SJCRH30 (cell line): ENCODE data around the gene ARID1B. TPM values are rescaled to one million over a fixed set of nuclear protein-coding genes. Genes with fewer than 3 reads are reported as not detected.

ENCODE experiments used
- DNase-seq, 2 experiments: peaks; one replicate each; pipeline ENCODE4 v3.0.0-alpha.2; 2015 to 2020
- H3K27ac ChIP-seq: fragments of 250-450 bp; sonication (Bioruptor Pico); 2 replicates; pipeline ENCODE4 v1.5.1; 2020; ENCODE audit warnings: mild to moderate bottlenecking, moderate library complexity
- H3K27me3 ChIP-seq: fragments of 250-450 bp; sonication (Bioruptor Pico); 2 replicates; pipeline ENCODE4 v1.5.1; 2020; ENCODE audit warnings: mild to moderate bottlenecking, moderate library complexity
- H3K36me3 ChIP-seq: fragments of 250-450 bp; sonication (Bioruptor Pico); 2 replicates; pipeline ENCODE4 v1.5.1; 2020; ENCODE audit warnings: mild to moderate bottlenecking, moderate library complexity
- H3K4me1 ChIP-seq: fragments of 250-450 bp; sonication (Bioruptor Pico); 2 replicates; pipeline ENCODE4 v1.5.1; 2020; ENCODE audit warnings: mild to moderate bottlenecking, moderate library complexity
- H3K4me3 ChIP-seq: fragments of 250-450 bp; sonication (Bioruptor Pico); 2 replicates; pipeline ENCODE4 v1.5.1; 2020; ENCODE audit warnings: mild to moderate bottlenecking, moderate library complexity
- H3K9me3 ChIP-seq: fragments of 250-450 bp; sonication (Bioruptor Pico); replicated peaks from 2 replicates; pipeline ENCODE4 v1.5.1; 2020; ENCODE audit warnings: mild to moderate bottlenecking, moderate library complexity
- total RNA-seq: library from RNA; depleted of rRNA; stranded (reverse); fragments of >200 nt; shearing (Covaris generic); gene quantifications from 2 replicates; pipeline ENCODE4 v1.2.3, GENCODE V29; 2014

Gene ARID1B
- total RNA-seq, 1 experiment from 2014 or later, result 28.5 TPM

GRCh38 chr6:157158897-157159296, 381.7 kb downstream of the ARID1B start:
- no peak for DNase-seq
- Histone ChIP-seq H3K4me1 (peaks cover 31% of the 10 kb centered on the region), H3K4me3 (no peak overlapping the region), H3K36me3 (no peaks in the 10 kb centered on the region; the same call in 1 of the 2 replicates), H3K27ac (no peak overlapping the region), H3K9me3 (no peaks in the 10 kb centered on the region), H3K27me3 (no peaks in the 10 kb centered on the region)

- DNase-seq, result no peak
Measured at GRCh38 chr6:157159348-157159747, 382.2 kb downstream of the ARID1B start.

GRCh38 chr6:157161912-157162311, 384.7 kb downstream of the ARID1B start:
- H3K36me3 ChIP-seq, result peaks cover 2% of the 10 kb centered on the region; the same call in 1 of the 2 replicates
- H3K27ac ChIP-seq, result peak overlapping the region; percentile 94
- H3K27me3 ChIP-seq, result no peaks in the 10 kb centered on the region
- H3K4me1 ChIP-seq, result peaks cover 33% of the 10 kb centered on the region
- H3K4me3 ChIP-seq, result no peak overlapping the region
- peak in 1 of 2 experiments; percentile 32 for DNase-seq
- H3K9me3 ChIP-seq, result no peaks in the 10 kb centered on the region

More at GRCh38 chr6:157159348-157159747, 382.2 kb downstream of the ARID1B start:
- no peaks in the 10 kb centered on the region; the same call in 1 of the 2 replicates for H3K36me3 ChIP-seq
- no peak overlapping the region for H3K4me3 ChIP-seq
- H3K27me3 ChIP-seq, result no peaks in the 10 kb centered on the region
- H3K9me3 ChIP-seq, result no peaks in the 10 kb centered on the region
- peaks cover 33% of the 10 kb centered on the region for H3K4me1 ChIP-seq
- no peak overlapping the region for H3K27ac ChIP-seq

GRCh38 chr6:157162766-157163433, 385.7 kb downstream of the ARID1B start:
- H3K9me3 ChIP-seq, result no peaks in the 10 kb centered on the region
- peak overlapping the region; percentile 94 for H3K27ac ChIP-seq
- peak; percentile 90 to 95 for DNase-seq
- H3K36me3 ChIP-seq, result peaks cover 2% of the 10 kb centered on the region; the same call in 1 of the 2 replicates
- H3K4me1 ChIP-seq, result peaks cover 33% of the 10 kb centered on the region
- no peaks in the 10 kb centered on the region for H3K27me3 ChIP-seq
- peak overlapping the region; percentile 35 for H3K4me3 ChIP-seq

GRCh38 chr6:157163434-157164159, 386.4 kb downstream of the ARID1B start:
- Histone ChIP-seq H3K27ac (peak overlapping the region; percentile 94), H3K36me3 (peaks cover 2% of the 10 kb centered on the region; the same call in 1 of the 2 replicates), H3K4me3 (peak overlapping the region; percentile 35), H3K27me3 (no peaks in the 10 kb centered on the region), H3K4me1 (peaks cover 33% of the 10 kb centered on the region), H3K9me3 (no peaks in the 10 kb centered on the region)
- DNase-seq, result peak in 1 of 2 experiments; percentile 64

- H3K9me3 ChIP-seq, result no peaks in the 10 kb centered on the region
- H3K27me3 ChIP-seq, result no peaks in the 10 kb centered on the region
- peaks cover 33% of the 10 kb centered on the region for H3K4me1 ChIP-seq
- no peak overlapping the region for H3K4me3 ChIP-seq
- H3K36me3 ChIP-seq, result peaks cover 2% of the 10 kb centered on the region; the same call in 1 of the 2 replicates
- H3K27ac ChIP-seq, result no peak overlapping the region
- no peak for DNase-seq
Measured at GRCh38 chr6:157164972-157165371, 387.8 kb downstream of the ARID1B start.

- Histone ChIP-seq H3K9me3 (no peaks in the 10 kb centered on the region), H3K4me1 (peaks cover 20% of the 10 kb centered on the region), H3K4me3 (no peak overlapping the region), H3K36me3 (peaks cover 2% of the 10 kb centered on the region; the same call in 1 of the 2 replicates), H3K27me3 (no peaks in the 10 kb centered on the region), H3K27ac (no peak overlapping the region)
- DNase-seq, result no peak
Measured at GRCh38 chr6:157166784-157167183, 389.6 kb downstream of the ARID1B start.

- no peak overlapping the region for H3K27ac ChIP-seq
- H3K4me3 ChIP-seq, result no peak overlapping the region
- peaks cover 2% of the 10 kb centered on the region; the same call in 1 of the 2 replicates for H3K36me3 ChIP-seq
- no peaks in the 10 kb centered on the region for H3K27me3 ChIP-seq
- H3K4me1 ChIP-seq, result peaks cover 17% of the 10 kb centered on the region
- H3K9me3 ChIP-seq, result no peaks in the 10 kb centered on the region
- no peak for DNase-seq
Measured at GRCh38 chr6:157167837-157168236, 390.7 kb downstream of the ARID1B start.

- Histone ChIP-seq H3K27me3 (no peaks in the 10 kb centered on the region), H3K4me3 (no peak overlapping the region), H3K27ac (no peak overlapping the region), H3K4me1 (peaks cover 15% of the 10 kb centered on the region), H3K9me3 (no peaks in the 10 kb centered on the region), H3K36me3 (peaks cover 2% of the 10 kb centered on the region; the same call in 1 of the 2 replicates)
- no peak for DNase-seq
Measured at GRCh38 chr6:157168471-157168870, 391.3 kb downstream of the ARID1B start.

GRCh38 chr6:157169226-157169625, 392.0 kb downstream of the ARID1B start:
- H3K4me3 ChIP-seq, result no peak overlapping the region
- H3K4me1 ChIP-seq, result peaks cover 9% of the 10 kb centered on the region
- H3K9me3 ChIP-seq, result no peaks in the 10 kb centered on the region
- peaks cover 2% of the 10 kb centered on the region; the same call in 1 of the 2 replicates for H3K36me3 ChIP-seq
- DNase-seq, result no peak
- H3K27me3 ChIP-seq, result no peaks in the 10 kb centered on the region
- H3K27ac ChIP-seq, result no peak overlapping the region

GRCh38 chr6:157169656-157170055, 392.5 kb downstream of the ARID1B start:
- no peak overlapping the region for H3K27ac ChIP-seq
- peaks cover 9% of the 10 kb centered on the region for H3K4me1 ChIP-seq
- H3K27me3 ChIP-seq, result no peaks in the 10 kb centered on the region
- no peaks in the 10 kb centered on the region for H3K9me3 ChIP-seq
- DNase-seq, result no peak
- peaks cover 2% of the 10 kb centered on the region; the same call in 1 of the 2 replicates for H3K36me3 ChIP-seq
- H3K4me3 ChIP-seq, result no peak overlapping the region

GRCh38 chr6:157170535-157170934, 393.4 kb downstream of the ARID1B start:
- H3K36me3 ChIP-seq, result no peaks in the 10 kb centered on the region; the same call in 1 of the 2 replicates
- H3K27me3 ChIP-seq, result no peaks in the 10 kb centered on the region
- peaks cover 9% of the 10 kb centered on the region for H3K4me1 ChIP-seq
- no peaks in the 10 kb centered on the region for H3K9me3 ChIP-seq
- no peak overlapping the region for H3K4me3 ChIP-seq
- no peak overlapping the region for H3K27ac ChIP-seq
- no peak for DNase-seq

GRCh38 chr6:157171801-157172200, 394.6 kb downstream of the ARID1B start:
- no peak overlapping the region for H3K4me3 ChIP-seq
- H3K27ac ChIP-seq, result peak overlapping the region; percentile 53
- H3K9me3 ChIP-seq, result no peaks in the 10 kb centered on the region
- no peaks in the 10 kb centered on the region for H3K27me3 ChIP-seq
- H3K36me3 ChIP-seq, result no peaks in the 10 kb centered on the region; the same call in 1 of the 2 replicates
- DNase-seq, result no peak
- peaks cover 9% of the 10 kb centered on the region for H3K4me1 ChIP-seq

GRCh38 chr6:157172231-157172701, 395.1 kb downstream of the ARID1B start:
- Histone ChIP-seq H3K4me3 (no peak overlapping the region), H3K27ac (peak overlapping the region; percentile 53), H3K4me1 (peaks cover 9% of the 10 kb centered on the region), H3K36me3 (no peaks in the 10 kb centered on the region; the same call in 1 of the 2 replicates), H3K27me3 (no peaks in the 10 kb centered on the region), H3K9me3 (no peaks in the 10 kb centered on the region)
- DNase-seq, result peak; percentile 32 to 50
